ENCODE data around the gene ABO.
"Not testable (repeated sequence)": the region's sequence is repeated elsewhere in the genome, so short reads cannot be mapped to it uniquely, and the experiment has no call there.

The ABO gene

DNA sequence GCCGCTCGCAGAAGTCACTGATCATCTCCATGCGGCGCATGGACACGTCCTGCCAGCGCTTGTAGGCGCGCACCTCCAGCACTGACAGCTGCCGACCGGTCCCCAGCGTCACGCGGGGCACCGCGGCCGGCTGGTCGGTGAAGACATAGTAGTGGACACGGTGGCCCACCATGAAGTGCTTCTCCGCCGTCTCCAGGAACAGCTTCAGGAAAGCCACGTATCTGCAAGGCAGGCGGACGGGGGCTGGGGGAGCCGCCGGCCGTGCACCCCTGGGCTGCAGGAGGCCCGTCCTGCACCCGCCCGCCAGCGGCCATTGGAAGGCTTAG lies 18.9 kb downstream of the ABO start:
- no peak for TF ChIP-seq CTCF (IDR thresholded peaks at IDR 0.05; ENCODE audit: control insufficient read depth, insufficient read depth, low read depth, low read length, missing control alignments)
- DNase-seq (ENCODE audit: low read depth), result no peak
- H3K4me3 ChIP-seq (ENCODE audit: control insufficient read depth, low read depth, low read length), result no peak overlapping the region

GRCh38 chr9:133255371-133256135 lies 19.4 kb downstream of the ABO start:
- no peak for TF ChIP-seq CTCF (IDR thresholded peaks at IDR 0.05; ENCODE audit: control insufficient read depth, insufficient read depth, low read depth, low read length, missing control alignments)
- no peak overlapping the region for H3K4me3 ChIP-seq (ENCODE audit: control insufficient read depth, low read depth, low read length)
- no peak for DNase-seq (ENCODE audit: low read depth)

GRCh38 chr9:133254471-133254870 lies 20.5 kb downstream of the ABO start:
- no peak overlapping the region for H3K4me3 ChIP-seq (ENCODE audit: control insufficient read depth, low read depth, low read length)
- no peak for TF ChIP-seq CTCF (IDR thresholded peaks at IDR 0.05; ENCODE audit: control insufficient read depth, insufficient read depth, low read depth, low read length, missing control alignments)
- DNase-seq (ENCODE audit: low read depth), result no peak

- no peak overlapping the region for H3K4me3 ChIP-seq (ENCODE audit: control insufficient read depth, low read depth, low read length)
- TF ChIP-seq CTCF (IDR thresholded peaks at IDR 0.05; ENCODE audit: control insufficient read depth, insufficient read depth, low read depth, low read length, missing control alignments), result no peak
- DNase-seq (ENCODE audit: low read depth), result no peak
Measured at GRCh38 chr9:133253268-133253667, 21.7 kb downstream of the ABO start.

DNA sequence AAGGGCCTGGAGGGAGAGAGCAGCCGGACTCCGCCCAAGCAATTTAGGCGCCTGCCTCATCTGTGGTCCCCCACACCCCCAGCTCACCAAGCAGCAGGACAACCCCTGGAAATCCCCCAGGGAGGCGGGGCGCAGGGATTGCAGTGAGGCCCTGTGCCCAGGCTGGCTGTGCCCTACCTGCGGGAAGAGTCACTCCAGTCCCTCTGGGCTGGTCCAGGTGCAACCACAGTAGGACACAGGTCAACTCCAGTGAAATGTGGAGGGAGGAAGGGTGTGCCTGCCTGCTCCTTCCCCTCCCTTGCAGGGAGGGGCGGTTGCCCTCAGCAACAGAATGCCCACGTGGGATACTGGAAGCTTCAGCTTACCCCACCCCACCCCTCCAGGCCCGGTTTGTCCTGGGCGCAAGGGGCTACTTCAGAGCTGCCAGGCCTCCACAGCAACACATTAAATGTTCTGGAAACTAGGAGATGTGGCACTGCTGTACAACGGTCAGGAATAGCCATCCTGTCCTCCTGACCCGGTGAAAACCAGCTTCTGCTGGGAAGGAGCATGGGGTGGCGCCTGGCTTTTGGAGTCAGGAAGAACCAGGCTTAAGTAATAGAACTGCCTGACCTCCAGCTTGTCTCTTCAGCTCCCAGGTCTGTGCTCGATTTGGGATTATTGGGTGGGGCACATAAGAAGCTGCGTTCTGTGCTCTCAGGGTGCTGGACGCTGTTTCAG lies 22.5 kb downstream of the ABO start:
- H3K4me3 ChIP-seq (ENCODE audit: control insufficient read depth, low read depth, low read length), result no peak overlapping the region
- DNase-seq (ENCODE audit: low read depth), result no peak
- no peak for TF ChIP-seq CTCF (IDR thresholded peaks at IDR 0.05; ENCODE audit: control insufficient read depth, insufficient read depth, low read depth, low read length, missing control alignments)

DNA sequence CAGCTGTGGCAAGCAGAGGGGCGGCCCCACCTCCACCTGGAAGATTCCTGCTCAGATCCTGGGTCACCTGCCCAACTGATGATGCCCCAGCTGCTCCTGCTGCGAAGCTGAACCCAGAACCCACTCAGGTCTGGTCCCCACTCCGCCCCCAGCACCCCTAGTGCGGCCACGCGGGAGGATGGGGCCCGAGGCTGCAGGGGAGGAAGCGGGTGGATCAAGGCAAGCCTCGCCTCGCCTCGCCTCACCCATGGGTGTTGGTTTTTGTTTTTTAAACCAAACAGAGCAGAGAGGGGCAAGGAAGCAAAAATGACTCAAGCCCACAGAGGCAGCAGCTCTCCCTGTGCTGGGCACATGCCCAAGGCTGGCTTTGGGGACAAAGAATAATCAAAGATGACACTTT lies 23.2 kb downstream of the ABO start:
- DNase-seq (ENCODE audit: low read depth), result no peak
- H3K4me3 ChIP-seq (ENCODE audit: control insufficient read depth, low read depth, low read length), result no peak overlapping the region
- no peak for TF ChIP-seq CTCF (IDR thresholded peaks at IDR 0.05; ENCODE audit: control insufficient read depth, insufficient read depth, low read depth, low read length, missing control alignments)

DNA sequence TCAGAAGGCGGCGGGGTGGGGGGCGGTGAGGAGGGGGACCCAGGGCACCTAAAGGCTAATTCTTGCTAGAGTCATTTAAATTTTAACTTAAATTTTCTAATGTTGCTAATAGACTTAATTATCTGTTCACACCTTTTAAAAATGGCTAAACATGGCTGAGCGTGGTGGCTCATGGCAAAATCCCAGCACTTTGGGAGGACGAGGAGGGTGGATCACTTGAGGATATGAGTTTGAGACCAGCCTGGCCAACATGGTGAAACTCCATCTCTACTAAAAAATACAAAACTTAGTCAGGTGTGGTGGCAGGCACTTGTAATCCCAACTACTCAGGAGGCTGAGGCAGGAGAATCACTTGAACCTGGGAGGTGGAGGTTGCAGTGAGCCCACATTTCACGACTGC lies 23.8 kb downstream of the ABO start:
- DNase-seq (ENCODE audit: low read depth); H3K4me3 ChIP-seq (ENCODE audit: control insufficient read depth, low read depth, low read length): not testable (repeated sequence)

Data from AG09309 (cell line).